HEK293 (cell line): ENCODE results near the gene PGBD5.
A peak's percentile ranks its signal among the peaks of the same experiment; 100 is the strongest.

Experiments used
- CTCF ChIA-PET: fragments of 350-600 bp; formaldehyde crosslinking; extraction: SDS; loops from one replicate; lab custom pipeline; 2021; ENCODE audit warnings: antibody characterized with exemption; lab: Yijun Ruan, JAX
- POLR2A ChIA-PET: fragments of 300-600 bp; formaldehyde crosslinking; extraction: SDS; loops from one replicate; lab custom pipeline; 2020; ENCODE audit warnings: antibody characterized with exemption, inconsistent platforms; lab: Yijun Ruan, JAX
- H3K27ac ChIP-seq: fragments of 200-500 bp; sonication (Bioruptor generic); 2 replicates; pipeline ENCODE4 v1.5.1; 2014; ENCODE audit warnings: low read depth, low read length, control low read depth, inconsistent platforms; ENCODE audit errors: extremely low read depth
- H3K36me3 ChIP-seq, 2 experiments: fragments of 200-500 bp in 1 of 2; sonication (Bioruptor generic) in 1 of 2; 1 replicate in 1 of 2; 2 replicates in 1 of 2; pipeline ENCODE4 v1.5.1; 2014 to 2017; ENCODE audit warnings: inconsistent platforms in 2 of 2, low read length in 2 of 2; ENCODE audit not compliant: control insufficient read depth in 2 of 2, insufficient read depth in 1 of 2
- H3K4me1 ChIP-seq: fragments of 200-500 bp; sonication (Bioruptor generic); 2 replicates; pipeline ENCODE4 v1.5.1; 2014; ENCODE audit warnings: mild to moderate bottlenecking, low read length, inconsistent platforms; ENCODE audit not compliant: control insufficient read depth, insufficient read depth
- H3K4me3 ChIP-seq: 2 replicates; pipeline ENCODE4 v1.5.1; 2011; ENCODE audit warnings: low read depth, mild to moderate bottlenecking, control low read depth, low read length, moderate library complexity
- H3K9me3 ChIP-seq: fragments of 200-500 bp; sonication (Bioruptor generic); 2 replicates; pipeline ENCODE4 v1.5.1; 2014; ENCODE audit warnings: low read depth, low read length, inconsistent platforms; ENCODE audit not compliant: control insufficient read depth, insufficient read depth
- HOXA7 ChIP-seq: sonication (generic); formaldehyde crosslinking; IDR thresholded peaks from 2 replicates; pipeline ENCODE4 v1.8.1; 2022; ENCODE audit warnings: missing genetic modification reagents, borderline replicate concordance
- KLF1 ChIP-seq: fragments of 450-650 bp; formaldehyde crosslinking; IDR thresholded peaks from 2 replicates; pipeline ENCODE4 v1.5.1; 2016; ENCODE audit warnings: missing biosample characterization, missing genetic modification characterization
- MZF1 ChIP-seq: fragments of 450-650 bp; formaldehyde crosslinking; IDR thresholded peaks from 2 replicates; pipeline ENCODE4 v1.5.1; 2017; ENCODE audit warnings: missing biosample characterization, missing genetic modification characterization, borderline replicate concordance
- REPIN1 ChIP-seq: fragments of 450-650 bp; formaldehyde crosslinking; IDR thresholded peaks from 2 replicates; pipeline ENCODE4 v1.5.1; 2017; ENCODE audit warnings: missing biosample characterization, missing genetic modification characterization, low read depth
- SCRT1 ChIP-seq: fragments of 450-650 bp; formaldehyde crosslinking; IDR thresholded peaks from 2 replicates; pipeline ENCODE4 v1.5.1; 2016; ENCODE audit warnings: missing biosample characterization, missing genetic modification characterization, borderline replicate concordance
- SCRT2 ChIP-seq: fragments of 450-650 bp; formaldehyde crosslinking; IDR thresholded peaks from 2 replicates; pipeline ENCODE4 v1.5.1; 2016; ENCODE audit warnings: missing biosample characterization, missing genetic modification characterization
- WT1 ChIP-seq: fragments of 450-650 bp; formaldehyde crosslinking; IDR thresholded peaks from 2 replicates; pipeline ENCODE4 v1.5.1; 2016; ENCODE audit warnings: missing biosample characterization, missing genetic modification characterization
- ZBTB8A ChIP-seq: fragments of 450-650 bp; formaldehyde crosslinking; IDR thresholded peaks from 2 replicates; pipeline ENCODE4 v1.5.1; 2016; ENCODE audit warnings: missing biosample characterization, missing genetic modification characterization
- ZFP69B ChIP-seq: fragments of 450-650 bp; formaldehyde crosslinking; IDR thresholded peaks from 2 replicates; pipeline ENCODE4 v1.5.1; 2016; ENCODE audit warnings: missing biosample characterization, missing genetic modification characterization
- ZNF138 ChIP-seq: fragments of 450-650 bp; formaldehyde crosslinking; IDR thresholded peaks from 2 replicates; pipeline ENCODE4 v1.5.1; 2016; ENCODE audit warnings: missing biosample characterization, missing genetic modification characterization, borderline replicate concordance
- ZNF169 ChIP-seq: fragments of 450-650 bp; formaldehyde crosslinking; IDR thresholded peaks from 2 replicates; pipeline ENCODE4 v1.5.1; 2016; ENCODE audit warnings: missing biosample characterization, missing genetic modification characterization
- ZNF366 ChIP-seq: fragments of 450-650 bp; formaldehyde crosslinking; conservative IDR thresholded peaks from 2 replicates; pipeline ENCODE4 v1.5.1; 2016; ENCODE audit warnings: missing biosample characterization, missing genetic modification characterization
- ZNF426 ChIP-seq: fragments of 450-650 bp; formaldehyde crosslinking; IDR thresholded peaks from 2 replicates; pipeline ENCODE4 v1.5.1; 2017; ENCODE audit warnings: missing biosample characterization, missing genetic modification characterization, mild to moderate bottlenecking, inconsistent platforms, moderate library complexity
- ZNF501 ChIP-seq: fragments of 450-650 bp; formaldehyde crosslinking; IDR thresholded peaks from 2 replicates; pipeline ENCODE4 v1.5.1; 2016; ENCODE audit warnings: missing biosample characterization, missing genetic modification characterization
- ZNF514 ChIP-seq: fragments of 450-650 bp; formaldehyde crosslinking; IDR thresholded peaks from 2 replicates; pipeline ENCODE4 v1.5.1; 2016; ENCODE audit warnings: missing biosample characterization, missing genetic modification characterization
- ZNF530 ChIP-seq: fragments of 450-650 bp; formaldehyde crosslinking; IDR thresholded peaks from 2 replicates; pipeline ENCODE4 v1.5.1; 2016; ENCODE audit warnings: low read depth, missing biosample characterization, missing genetic modification characterization
- ZNF571 ChIP-seq: fragments of 450-650 bp; formaldehyde crosslinking; IDR thresholded peaks from 2 replicates; pipeline ENCODE4 v1.5.0; 2017; ENCODE audit warnings: missing biosample characterization, missing genetic modification characterization
- ZNF768 ChIP-seq: fragments of 450-650 bp; formaldehyde crosslinking; IDR thresholded peaks from 2 replicates; pipeline ENCODE4 v1.5.1; 2018; ENCODE audit warnings: missing biosample characterization, mild to moderate bottlenecking, missing genetic modification characterization
- ZNF837 ChIP-seq: fragments of 450-650 bp; formaldehyde crosslinking; IDR thresholded peaks from 2 replicates; pipeline ENCODE4 v1.5.1; 2016; ENCODE audit warnings: missing biosample characterization, missing genetic modification characterization
- TF ChIP-seq, protein P1 (sequence below): fragments of 450-650 bp; formaldehyde crosslinking; IDR thresholded peaks from 2 replicates; pipeline ENCODE4; 2016; ENCODE audit warnings: missing biosample characterization, missing genetic modification characterization
- TF ChIP-seq, protein P2 (sequence below): fragments of 450-650 bp; formaldehyde crosslinking; conservative IDR thresholded peaks from 2 replicates; pipeline ENCODE4 v1.5.1; 2016; ENCODE audit warnings: low read depth, missing biosample characterization, missing genetic modification characterization
- TF ChIP-seq, protein P3 (sequence below): fragments of 450-650 bp; formaldehyde crosslinking; IDR thresholded peaks from 2 replicates; pipeline ENCODE4 v1.5.1; 2016; ENCODE audit warnings: missing biosample characterization, missing genetic modification characterization

Gene PGBD5

DNA sequence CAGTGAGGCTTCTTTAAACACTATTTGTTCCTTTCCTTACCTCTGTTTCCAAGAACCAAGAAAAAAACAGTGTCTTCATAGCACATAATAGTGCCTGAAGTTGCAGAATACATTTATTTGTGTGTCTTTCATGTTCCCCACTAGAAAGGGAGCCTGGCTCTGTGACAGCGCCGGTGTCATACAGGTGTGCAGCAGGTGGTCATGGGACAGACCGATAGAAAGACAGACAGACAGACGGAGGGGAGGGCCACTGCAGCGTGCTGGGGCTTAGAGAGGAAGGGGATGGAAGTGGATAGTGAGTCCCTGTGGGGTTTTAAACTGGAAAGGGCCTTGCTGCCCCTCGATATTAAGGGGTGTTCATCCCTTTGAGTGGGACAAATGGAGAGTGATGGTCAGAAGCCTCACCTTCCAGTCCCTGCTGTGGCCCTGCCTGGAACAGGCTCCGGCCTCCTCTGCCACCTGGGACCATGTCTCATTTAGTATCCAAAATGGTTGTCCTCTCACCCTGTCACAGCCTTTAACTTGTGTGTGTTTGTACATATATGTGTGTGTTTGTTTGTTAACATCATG, 152.9 kb downstream of the PGBD5 start:
- Histone ChIP-seq H3K4me1 (peaks cover 12% of the 10 kb centered on the region), H3K36me3 (peaks cover 15 to 19% of the 10 kb centered on the region in 2 experiments), H3K27ac (no peak overlapping the region), H3K9me3 (no peaks in the 10 kb centered on the region), H3K4me3 (no peak overlapping the region)
- ChIA-PET CTCF (no interaction called here), POLR2A (interaction anchor here (0.6 kb wide), 1 partner anchor 122 kb away, joined by 3 read pairs; no protein-coding TSS in a partner anchor)
- TF ChIP-seq ZFP69B (tag by site-specific recombination) (no peak), SCRT2 (tag by site-specific recombination) (peak; percentile 80), SCRT1 (tag by site-specific recombination) (peak; percentile 59; the same call in 1 of the 2 replicates)

DNA sequence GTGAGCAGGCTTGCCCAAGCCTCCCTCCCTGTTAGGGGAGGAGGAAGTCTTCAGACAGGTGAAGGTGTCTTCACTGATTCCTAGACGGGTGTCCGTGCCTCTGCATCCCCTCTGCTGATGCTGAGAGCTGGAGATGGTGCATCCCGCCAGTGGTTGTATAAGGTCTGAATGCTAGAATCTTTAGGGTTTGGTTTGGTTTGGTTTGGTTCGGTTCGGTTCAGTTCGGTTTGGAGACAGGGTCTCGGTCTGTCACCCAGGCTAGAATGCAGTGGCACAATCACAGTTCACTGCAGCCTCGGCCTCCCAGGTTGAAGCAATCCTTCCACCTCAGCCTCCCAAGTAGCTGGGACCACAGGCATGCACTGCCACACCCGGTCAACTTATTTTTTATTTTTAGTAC, 153.6 kb downstream of the PGBD5 start:
- CTCF ChIA-PET: no interaction called here
- POLR2A ChIA-PET: no interaction called here
- no peak for TF ChIP-seq ZNF530 (tag by site-specific recombination)
- TF ChIP-seq ZBTB8A (tag by site-specific recombination): no peak
- TF ChIP-seq ZNF514 (tag by site-specific recombination): no peak
- no peak for TF ChIP-seq WT1
- TF ChIP-seq, protein P1, sequence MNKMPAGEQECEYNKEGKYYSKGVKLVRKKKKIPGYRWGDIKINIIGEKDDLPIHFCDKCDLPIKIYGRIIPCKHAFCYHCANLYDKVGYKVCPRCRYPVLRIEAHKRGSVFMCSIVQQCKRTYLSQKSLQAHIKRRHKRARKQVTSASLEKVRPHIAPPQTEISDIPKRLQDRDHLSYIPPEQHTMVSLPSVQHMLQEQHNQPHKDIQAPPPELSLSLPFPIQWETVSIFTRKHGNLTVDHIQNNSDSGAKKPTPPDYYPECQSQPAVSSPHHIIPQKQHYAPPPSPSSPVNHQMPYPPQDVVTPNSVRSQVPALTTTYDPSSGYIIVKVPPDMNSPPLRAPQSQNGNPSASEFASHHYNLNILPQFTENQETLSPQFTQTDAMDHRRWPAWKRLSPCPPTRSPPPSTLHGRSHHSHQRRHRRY (tag by site-specific recombination): no peak
- TF ChIP-seq ZNF768 (tag by site-specific recombination): no peak
- no peak for TF ChIP-seq ZNF138
- TF ChIP-seq ZNF501 (tag by site-specific recombination): no peak
- no peak for TF ChIP-seq HOXA7 (CRISPR knock-in tag)
- H3K36me3 ChIP-seq: peaks cover 15 to 19% of the 10 kb centered on the region in 2 experiments
- no peaks in the 10 kb centered on the region for H3K9me3 ChIP-seq
- peaks cover 12% of the 10 kb centered on the region for H3K4me1 ChIP-seq
- H3K4me3 ChIP-seq: no peak overlapping the region
- no peak overlapping the region for H3K27ac ChIP-seq

DNA sequence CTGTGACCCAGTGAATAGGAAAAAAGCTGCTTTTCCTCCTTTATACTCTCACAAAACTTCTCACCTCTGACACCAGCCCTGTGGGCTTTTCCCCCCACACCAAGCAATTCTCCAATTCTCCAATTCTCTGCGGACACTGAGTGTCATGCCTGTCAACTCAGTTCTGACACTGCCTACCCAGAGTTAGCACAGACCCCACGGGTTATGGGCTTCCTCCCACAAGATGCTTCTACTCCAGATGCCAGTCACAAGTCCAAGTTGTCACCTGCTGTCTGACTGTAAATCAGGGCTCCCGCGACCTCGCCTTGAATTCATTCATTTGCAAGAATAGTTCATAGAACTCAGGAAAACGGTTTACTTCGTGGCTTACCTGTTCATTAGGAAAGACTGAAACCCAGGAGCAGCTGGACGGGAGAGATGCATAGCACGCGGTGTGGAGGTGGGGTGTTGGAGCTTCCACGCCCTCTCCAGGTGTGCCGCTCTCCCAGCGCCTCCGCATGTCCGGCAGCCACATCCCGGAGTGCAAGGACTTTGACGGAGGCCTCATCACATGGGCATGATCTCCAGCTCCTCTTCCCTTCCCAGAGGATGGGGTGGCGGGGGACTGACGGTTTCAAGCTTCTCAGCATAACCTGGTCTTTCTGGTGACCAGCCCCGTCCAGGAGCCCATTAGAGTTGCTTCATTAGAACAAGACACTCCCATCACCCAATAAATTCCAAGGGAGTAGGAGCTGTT, 154.7 kb downstream of the PGBD5 start:
- peaks cover 12% of the 10 kb centered on the region for H3K4me1 ChIP-seq
- H3K36me3 ChIP-seq: peaks cover 14 to 15% of the 10 kb centered on the region in 2 experiments
- TF ChIP-seq ZNF426: no peak
- TF ChIP-seq ZNF366: no peak
- no peak for TF ChIP-seq MZF1 (tag by site-specific recombination)
- TF ChIP-seq, protein P2, sequence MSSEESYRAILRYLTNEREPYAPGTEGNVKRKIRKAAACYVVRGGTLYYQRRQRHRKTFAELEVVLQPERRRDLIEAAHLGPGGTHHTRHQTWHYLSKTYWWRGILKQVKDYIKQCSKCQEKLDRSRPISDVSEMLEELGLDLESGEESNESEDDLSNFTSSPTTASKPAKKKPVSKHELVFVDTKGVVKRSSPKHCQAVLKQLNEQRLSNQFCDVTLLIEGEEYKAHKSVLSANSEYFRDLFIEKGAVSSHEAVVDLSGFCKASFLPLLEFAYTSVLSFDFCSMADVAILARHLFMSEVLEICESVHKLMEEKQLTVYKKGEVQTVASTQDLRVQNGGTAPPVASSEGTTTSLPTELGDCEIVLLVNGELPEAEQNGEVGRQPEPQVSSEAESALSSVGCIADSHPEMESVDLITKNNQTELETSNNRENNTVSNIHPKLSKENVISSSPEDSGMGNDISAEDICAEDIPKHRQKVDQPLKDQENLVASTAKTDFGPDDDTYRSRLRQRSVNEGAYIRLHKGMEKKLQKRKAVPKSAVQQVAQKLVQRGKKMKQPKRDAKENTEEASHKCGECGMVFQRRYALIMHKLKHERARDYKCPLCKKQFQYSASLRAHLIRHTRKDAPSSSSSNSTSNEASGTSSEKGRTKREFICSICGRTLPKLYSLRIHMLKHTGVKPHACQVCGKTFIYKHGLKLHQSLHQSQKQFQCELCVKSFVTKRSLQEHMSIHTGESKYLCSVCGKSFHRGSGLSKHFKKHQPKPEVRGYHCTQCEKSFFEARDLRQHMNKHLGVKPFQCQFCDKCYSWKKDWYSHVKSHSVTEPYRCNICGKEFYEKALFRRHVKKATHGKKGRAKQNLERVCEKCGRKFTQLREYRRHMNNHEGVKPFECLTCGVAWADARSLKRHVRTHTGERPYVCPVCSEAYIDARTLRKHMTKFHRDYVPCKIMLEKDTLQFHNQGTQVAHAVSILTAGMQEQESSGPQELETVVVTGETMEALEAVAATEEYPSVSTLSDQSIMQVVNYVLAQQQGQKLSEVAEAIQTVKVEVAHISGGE (tag by site-specific recombination): no peak
- TF ChIP-seq, protein P3, sequence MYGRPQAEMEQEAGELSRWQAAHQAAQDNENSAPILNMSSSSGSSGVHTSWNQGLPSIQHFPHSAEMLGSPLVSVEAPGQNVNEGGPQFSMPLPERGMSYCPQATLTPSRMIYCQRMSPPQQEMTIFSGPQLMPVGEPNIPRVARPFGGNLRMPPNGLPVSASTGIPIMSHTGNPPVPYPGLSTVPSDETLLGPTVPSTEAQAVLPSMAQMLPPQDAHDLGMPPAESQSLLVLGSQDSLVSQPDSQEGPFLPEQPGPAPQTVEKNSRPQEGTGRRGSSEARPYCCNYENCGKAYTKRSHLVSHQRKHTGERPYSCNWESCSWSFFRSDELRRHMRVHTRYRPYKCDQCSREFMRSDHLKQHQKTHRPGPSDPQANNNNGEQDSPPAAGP (tag by site-specific recombination): no peak
- TF ChIP-seq REPIN1 (tag by site-specific recombination): no peak
- TF ChIP-seq ZNF571 (tag by site-specific recombination): no peak
- TF ChIP-seq KLF1 (tag by site-specific recombination): no peak
- no peak for TF ChIP-seq ZNF837 (tag by site-specific recombination)
- no peak for TF ChIP-seq ZNF169 (tag by site-specific recombination)
- CTCF ChIA-PET: interaction anchor here (1.0 to 1.2 kb wide), 6 partner anchors 9 to 611 kb away, joined by 3 to 4 read pairs (median 3); no protein-coding TSS in a partner anchor
- H3K27ac ChIP-seq: no peak overlapping the region; the same call in 1 of the 2 replicates
- POLR2A ChIA-PET: no interaction called here
- no peaks in the 10 kb centered on the region for H3K9me3 ChIP-seq
- H3K4me3 ChIP-seq: no peak overlapping the region
